Activated T-cell treated with anti-CD3 and anti-CD28 coated beads, Interleukin-2, amount 50 U/mL, for 72 hours (primary cell): ENCODE measurements around the gene SARDH. TPM values are rescaled to one million over a fixed set of nuclear protein-coding genes. Genes with fewer than 3 reads are reported as not detected.

Experiments
- ATAC-seq, 2 donors: fragments of 150-1000 bp; cut with Tn5 transposase; replicated peaks in 1 of 2; 2 replicates each; pipeline ENCODE4 v1.10.0; 2021; ENCODE audit warnings: moderate library complexity in 2 of 2, mild to moderate bottlenecking in 1 of 2
- DNase-seq, 2 donors: peaks; one replicate each; pipeline ENCODE4 v3.0.0; 2021 to 2022; ENCODE audit warnings: mixed read lengths in 1 of 2
- H3K27ac Mint-ChIP-seq: one replicate; pipeline ENCODE4 v1.8.0; 2022; ENCODE audit warnings: mild to moderate bottlenecking, moderate library complexity, mixed read lengths
- H3K27me3 Mint-ChIP-seq: one replicate; pipeline ENCODE4 v1.8.0; 2022; ENCODE audit warnings: low read depth, mixed read lengths
- H3K36me3 Mint-ChIP-seq, 2 donors: one replicate each; pipeline ENCODE4 v1.8.0; 2022; ENCODE audit warnings: mixed read lengths in 2 of 2, mild to moderate bottlenecking in 1 of 2; ENCODE audit not compliant: insufficient read depth in 2 of 2
- H3K4me1 Mint-ChIP-seq: one replicate; pipeline ENCODE4 v1.8.0; 2022; ENCODE audit warnings: low read depth, mixed read lengths
- H3K4me3 Mint-ChIP-seq, 2 donors: one replicate each; pipeline ENCODE4 v1.8.0; 2022; ENCODE audit warnings: mild to moderate bottlenecking in 2 of 2, mixed read lengths in 2 of 2, moderate library complexity in 2 of 2
- H3K9me3 Mint-ChIP-seq, 2 donors: one replicate each; pipeline ENCODE4 v1.8.0; 2022; ENCODE audit warnings: mixed read lengths in 2 of 2
- total RNA-seq, 2 donors: library from RNA; stranded (reverse); gene quantifications; one replicate each; pipeline ENCODE4 v1.2.3, GENCODE V29; 2022

Gene SARDH
- total RNA-seq, 2 donors from 2014 or later, result 1.6 to 4.7 TPM

DNA sequence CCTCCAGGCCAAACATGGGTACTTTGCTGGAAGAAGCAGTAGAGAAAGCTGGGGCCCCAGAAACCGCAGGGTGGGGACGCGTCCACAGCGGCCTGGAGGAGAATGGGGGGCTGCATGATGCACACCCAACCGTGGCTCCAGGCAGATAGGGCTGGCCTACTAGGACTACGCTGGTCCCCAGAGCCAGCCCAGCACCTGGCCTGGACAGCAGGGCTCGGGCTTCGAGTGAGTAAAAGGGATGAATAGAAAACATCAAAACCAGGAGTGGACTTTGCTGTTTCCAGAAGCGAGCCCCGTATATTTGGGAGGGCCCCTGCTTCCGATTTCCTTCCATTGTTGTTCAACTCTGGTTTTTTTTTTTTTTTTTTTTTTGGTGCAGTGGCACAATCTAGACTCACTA is 71.3 kb downstream of the SARDH start:
- H3K4me1 Mint-ChIP-seq, result no peaks in the 10 kb centered on the region
- H3K4me3 Mint-ChIP-seq, result no peak overlapping the region
- ATAC-seq, result no peak
- H3K36me3 Mint-ChIP-seq, result no peaks in the 10 kb centered on the region
- no peaks in the 10 kb centered on the region for H3K27me3 Mint-ChIP-seq
- DNase-seq, result no peak
- no peak overlapping the region for H3K27ac Mint-ChIP-seq
- H3K9me3 Mint-ChIP-seq, result no peaks in the 10 kb centered on the region

DNA sequence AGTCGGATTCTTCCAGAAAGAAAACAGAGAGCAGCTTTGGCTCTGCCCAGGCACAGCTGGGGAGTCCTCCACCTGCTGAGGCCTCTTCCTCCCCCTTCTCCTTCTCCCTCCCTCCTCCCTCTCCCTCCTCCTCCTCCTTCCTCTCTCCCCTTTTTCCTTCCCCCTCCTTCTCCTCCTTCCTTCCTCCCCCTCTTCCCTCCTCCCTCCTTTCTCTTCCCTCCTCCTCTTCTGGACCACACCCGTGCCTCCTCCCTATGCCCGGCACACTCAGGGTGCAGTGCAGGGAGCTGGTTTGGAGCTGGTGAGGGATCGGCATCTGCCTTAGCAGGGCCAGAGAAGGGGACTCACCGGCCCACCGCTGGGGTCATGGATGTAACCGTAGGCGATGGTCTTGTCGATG is 71.8 kb downstream of the SARDH start:
- H3K27me3 Mint-ChIP-seq, result no peaks in the 10 kb centered on the region
- H3K36me3 Mint-ChIP-seq, result no peaks in the 10 kb centered on the region
- no peak overlapping the region for H3K4me3 Mint-ChIP-seq
- H3K9me3 Mint-ChIP-seq, result no peaks in the 10 kb centered on the region
- H3K4me1 Mint-ChIP-seq, result no peaks in the 10 kb centered on the region
- H3K27ac Mint-ChIP-seq, result no peak overlapping the region
- DNase-seq (no peak), ATAC-seq (no peak)

DNA sequence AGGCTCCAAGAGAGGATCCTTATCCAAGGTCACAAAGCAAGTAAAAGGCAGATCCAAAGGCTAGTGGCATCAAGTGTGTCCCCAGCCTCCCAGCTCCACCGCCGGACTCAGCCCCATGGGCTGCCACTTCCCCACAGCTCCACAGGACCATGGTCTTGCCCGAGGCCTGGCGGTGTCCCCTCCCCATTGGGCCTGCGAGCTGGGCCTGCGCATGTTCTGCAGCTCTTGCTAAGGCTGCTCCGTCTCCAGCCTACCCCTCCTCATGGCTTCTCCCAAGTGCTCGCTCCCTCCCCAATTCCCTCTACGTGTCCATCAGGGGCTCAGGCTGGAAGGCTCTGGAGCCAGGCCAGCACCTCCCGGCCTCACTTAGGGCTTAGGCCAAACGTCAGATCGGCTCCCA is 72.6 kb downstream of the SARDH start:
- ATAC-seq, result no peak
- Mint-ChIP-seq H3K9me3 (no peaks in the 10 kb centered on the region), H3K27me3 (no peaks in the 10 kb centered on the region), H3K4me1 (no peaks in the 10 kb centered on the region), H3K27ac (no peak overlapping the region), H3K36me3 (no peaks in the 10 kb centered on the region), H3K4me3 (no peak overlapping the region)
- DNase-seq, result no peak

DNA sequence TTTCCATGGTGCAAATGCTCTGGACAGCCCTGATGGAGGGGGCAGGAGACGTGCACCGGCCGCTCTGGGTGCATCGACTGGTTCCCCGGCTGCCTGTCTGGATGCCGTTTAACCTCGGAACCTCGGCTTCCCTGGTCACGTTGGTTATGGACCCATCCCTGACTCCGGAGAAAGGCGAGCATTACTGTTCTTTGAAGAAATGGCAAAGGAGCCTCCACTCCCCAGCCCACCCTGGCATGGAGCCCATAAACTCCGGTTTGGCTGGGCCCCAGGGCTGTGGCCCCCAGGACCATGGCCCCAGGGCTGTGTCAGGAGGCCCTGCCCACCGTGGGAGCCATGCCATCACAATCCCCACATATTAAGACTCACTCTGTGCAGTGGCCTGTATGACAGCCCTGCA is 73.1 kb downstream of the SARDH start:
- H3K9me3 Mint-ChIP-seq, result no peaks in the 10 kb centered on the region
- H3K4me1 Mint-ChIP-seq, result peaks cover 1% of the 10 kb centered on the region
- no peak overlapping the region for H3K4me3 Mint-ChIP-seq
- no peaks in the 10 kb centered on the region for H3K36me3 Mint-ChIP-seq
- no peak overlapping the region for H3K27ac Mint-ChIP-seq
- peaks cover 2% of the 10 kb centered on the region for H3K27me3 Mint-ChIP-seq
- no peak for DNase-seq
- no peak for ATAC-seq

DNA sequence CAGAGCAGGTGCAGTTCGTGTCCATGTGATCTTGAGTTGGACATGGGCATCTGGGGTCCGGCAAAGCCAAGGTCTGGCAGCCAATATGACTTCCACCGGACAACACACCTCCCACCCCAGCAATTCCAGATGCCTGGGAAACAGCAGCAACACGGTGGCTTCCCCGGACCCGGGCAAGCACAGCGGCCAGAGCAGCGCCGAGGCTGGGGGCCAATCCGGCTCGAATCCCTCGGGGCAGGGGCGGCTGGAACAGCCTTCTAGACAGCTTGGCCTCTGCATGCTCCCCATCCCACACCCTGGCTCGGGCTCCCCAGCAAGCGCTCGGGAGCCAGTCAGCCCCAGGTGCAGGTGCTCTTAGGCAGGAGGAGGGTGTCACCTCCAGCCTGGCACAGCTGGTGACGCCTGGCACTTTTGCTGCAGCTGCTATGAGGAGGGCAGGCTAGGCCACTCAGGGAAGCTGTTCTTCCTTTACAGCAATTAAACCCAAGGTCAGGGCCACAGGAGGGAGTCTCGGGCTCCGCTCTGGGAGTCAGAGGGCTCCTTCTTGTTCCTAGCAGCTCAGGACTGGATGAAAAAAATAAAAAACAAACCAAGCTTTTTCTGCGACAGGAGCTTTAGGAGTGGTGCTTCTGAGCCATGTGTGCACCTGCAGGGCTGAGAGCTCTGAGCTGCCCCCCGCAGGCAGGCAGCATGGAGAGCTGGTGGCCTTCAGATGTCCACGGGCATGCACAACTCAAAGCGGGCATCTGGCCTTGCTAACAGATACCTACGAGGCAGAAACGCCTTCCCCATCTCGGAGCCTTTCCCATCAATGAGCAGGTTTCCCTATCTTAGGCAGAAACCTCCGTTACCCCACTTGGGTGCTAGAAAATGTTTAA is 73.7 kb downstream of the SARDH start:
- Mint-ChIP-seq H3K27me3 (peaks cover 7% of the 10 kb centered on the region), H3K4me3 (no peak overlapping the region), H3K4me1 (peaks cover 7% of the 10 kb centered on the region), H3K27ac (no peak overlapping the region), H3K9me3 (no peaks in the 10 kb centered on the region), H3K36me3 (no peaks in the 10 kb centered on the region)
- no peak for ATAC-seq
- DNase-seq, result no peak

DNA sequence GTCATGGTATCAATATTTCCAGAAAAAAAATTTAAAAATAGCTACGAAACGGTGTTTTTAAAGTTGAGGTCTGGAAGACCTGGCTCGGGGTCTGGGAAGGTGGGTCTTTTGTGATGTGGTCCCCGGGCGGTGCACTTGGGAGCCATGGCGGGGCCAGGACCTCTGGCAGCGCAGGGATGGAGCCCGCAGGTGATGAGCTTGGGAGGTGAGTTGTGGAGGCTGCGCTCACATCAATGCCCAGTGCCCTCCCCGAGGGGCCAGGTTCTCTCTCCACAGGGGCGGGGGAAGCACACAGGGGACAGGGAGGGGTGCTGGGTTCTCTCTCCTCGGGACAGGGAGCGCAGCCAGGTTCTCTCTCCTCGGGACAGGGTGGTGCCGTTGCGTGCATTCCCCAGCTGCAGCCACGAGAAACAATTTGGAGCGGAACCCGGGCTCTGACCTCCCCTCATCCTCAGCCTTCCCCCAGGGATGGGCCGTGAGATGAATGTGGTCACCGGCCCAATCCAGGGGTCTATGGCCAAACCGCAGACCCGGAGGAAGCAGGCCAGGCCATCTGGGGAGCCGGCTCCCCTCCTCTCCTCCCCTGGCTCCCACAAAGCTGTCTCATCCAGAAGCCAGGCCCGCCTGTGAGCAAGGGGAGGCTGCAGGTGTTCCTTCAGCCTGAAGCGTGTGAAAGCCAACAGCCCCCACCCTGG is 76.2 kb downstream of the SARDH start:
- Mint-ChIP-seq H3K4me3 (no peak overlapping the region), H3K27ac (no peak overlapping the region), H3K27me3 (peaks cover 27% of the 10 kb centered on the region), H3K36me3 (no peaks in the 10 kb centered on the region), H3K9me3 (no peaks in the 10 kb centered on the region), H3K4me1 (peaks cover 30% of the 10 kb centered on the region)
- ATAC-seq (no peak), DNase-seq (no peak)

DNA sequence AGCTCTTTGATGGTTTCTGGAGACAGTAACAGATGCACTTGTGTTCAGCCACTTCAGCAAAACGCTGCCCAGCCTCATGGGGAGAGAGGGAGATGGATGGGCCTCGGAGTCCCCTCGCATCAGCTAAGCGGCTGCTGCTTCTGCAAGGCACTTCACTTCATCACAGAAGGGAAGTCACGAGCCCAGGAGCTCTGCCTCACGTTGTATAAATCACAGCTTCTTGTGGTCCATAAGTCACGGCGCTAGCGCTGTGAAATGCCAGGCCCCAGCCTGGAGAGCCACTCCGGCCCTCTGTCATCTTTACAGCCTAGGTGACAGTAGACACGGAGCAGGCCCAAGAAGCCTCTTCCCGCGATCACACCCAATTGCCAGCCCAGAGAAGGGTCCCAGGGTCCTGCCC is 78.6 kb downstream of the SARDH start:
- Mint-ChIP-seq H3K27me3 (peaks cover 41% of the 10 kb centered on the region), H3K27ac (no peak overlapping the region), H3K9me3 (no peaks in the 10 kb centered on the region), H3K4me1 (peaks cover 38% of the 10 kb centered on the region), H3K4me3 (no peak overlapping the region), H3K36me3 (no peaks in the 10 kb centered on the region)
- ATAC-seq (no peak), DNase-seq (no peak)

DNA sequence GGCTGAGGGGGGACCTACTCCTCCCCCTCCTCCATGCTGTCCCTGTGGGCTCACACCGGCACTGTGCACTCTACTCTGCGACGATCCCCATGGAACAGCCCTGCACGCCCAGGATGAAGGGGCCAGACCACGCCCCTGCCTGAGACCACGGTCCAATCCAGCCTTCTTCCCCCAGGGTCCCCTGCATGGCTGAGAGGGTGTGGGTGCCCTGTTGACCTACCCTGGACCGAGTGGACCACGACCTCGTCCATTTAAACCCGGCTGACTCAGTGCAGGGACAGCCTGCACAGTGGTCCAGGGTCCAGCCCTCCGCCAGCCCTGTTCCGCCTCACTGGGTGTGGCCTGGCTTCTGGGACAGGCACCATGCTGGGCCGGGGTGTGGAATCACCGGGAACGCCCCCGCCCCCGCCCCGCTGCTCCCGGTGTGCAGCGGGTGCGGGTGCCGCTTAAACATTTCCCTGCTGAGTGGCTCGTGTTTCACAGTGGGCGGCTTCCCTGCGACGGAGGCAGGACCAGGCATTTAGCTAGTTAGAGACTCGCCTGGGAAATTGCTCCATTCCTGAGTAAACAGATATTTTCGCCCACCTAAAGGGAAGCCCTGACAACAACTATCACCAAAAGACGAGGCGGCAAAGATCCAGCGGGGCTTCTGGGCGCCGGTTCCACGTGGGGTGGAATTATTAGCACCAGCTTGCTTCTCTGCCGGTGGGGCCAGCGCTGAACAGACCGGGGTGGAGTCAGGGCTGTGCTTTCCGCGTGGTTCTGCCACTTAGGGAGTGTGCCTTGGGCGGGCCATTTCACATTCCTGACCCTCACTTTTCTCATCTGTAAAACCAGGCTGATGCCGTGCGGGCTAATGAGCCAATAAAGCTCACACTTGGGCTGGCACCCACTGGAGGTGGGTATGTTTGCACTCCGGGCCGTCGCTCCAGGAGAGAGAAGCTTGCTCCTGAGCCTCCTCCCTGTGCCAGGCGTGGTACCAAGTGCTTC is 79.4 kb downstream of the SARDH start:
- peak in 1 of 2 donors; percentile 10 for DNase-seq

DNA sequence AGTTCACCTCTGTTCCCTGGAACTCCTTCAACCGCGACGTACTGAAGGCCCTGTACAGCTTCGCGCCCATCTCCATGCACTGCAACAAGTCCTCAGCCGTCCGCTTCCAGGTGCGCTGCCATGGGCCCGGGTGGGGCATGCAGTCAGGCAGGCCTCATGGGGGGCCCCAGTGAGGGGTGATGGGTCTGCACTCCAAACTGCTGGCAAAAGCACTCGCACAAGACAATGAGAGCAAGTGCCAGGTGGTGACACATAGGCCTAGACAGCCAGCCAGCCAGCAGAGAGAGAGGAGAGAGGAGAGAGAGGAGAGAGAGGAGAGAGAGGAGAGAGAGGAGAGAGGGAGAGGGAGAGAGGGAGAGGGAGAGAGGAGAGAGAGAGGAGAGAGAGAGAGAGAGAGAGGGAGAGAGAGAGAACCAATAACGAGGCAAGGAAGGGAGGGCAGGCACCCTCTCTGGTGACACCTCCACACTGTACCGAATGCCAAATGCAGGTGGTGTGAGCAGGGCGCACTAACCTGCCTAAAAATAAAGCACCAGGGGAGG is 81.0 kb downstream of the SARDH start:
- peaks cover 38% of the 10 kb centered on the region for H3K4me1 Mint-ChIP-seq
- ATAC-seq (no peak), DNase-seq (no peak)
- no peaks in the 10 kb centered on the region for H3K9me3 Mint-ChIP-seq
- no peak overlapping the region for H3K4me3 Mint-ChIP-seq
- H3K36me3 Mint-ChIP-seq, result no peaks in the 10 kb centered on the region
- peaks cover 41% of the 10 kb centered on the region for H3K27me3 Mint-ChIP-seq
- no peak overlapping the region for H3K27ac Mint-ChIP-seq

More for the DNA sequence above, 79.4 kb downstream of the SARDH start:
- H3K4me3 Mint-ChIP-seq, result peak overlapping the region in 1 of 2 donors; percentile 52
- H3K4me1 Mint-ChIP-seq, result peaks cover 38% of the 10 kb centered on the region
- peak; percentile 22 for ATAC-seq
- peaks cover 41% of the 10 kb centered on the region for H3K27me3 Mint-ChIP-seq
- no peaks in the 10 kb centered on the region for H3K9me3 Mint-ChIP-seq
- no peaks in the 10 kb centered on the region for H3K36me3 Mint-ChIP-seq
- H3K27ac Mint-ChIP-seq, result no peak overlapping the region

DNA sequence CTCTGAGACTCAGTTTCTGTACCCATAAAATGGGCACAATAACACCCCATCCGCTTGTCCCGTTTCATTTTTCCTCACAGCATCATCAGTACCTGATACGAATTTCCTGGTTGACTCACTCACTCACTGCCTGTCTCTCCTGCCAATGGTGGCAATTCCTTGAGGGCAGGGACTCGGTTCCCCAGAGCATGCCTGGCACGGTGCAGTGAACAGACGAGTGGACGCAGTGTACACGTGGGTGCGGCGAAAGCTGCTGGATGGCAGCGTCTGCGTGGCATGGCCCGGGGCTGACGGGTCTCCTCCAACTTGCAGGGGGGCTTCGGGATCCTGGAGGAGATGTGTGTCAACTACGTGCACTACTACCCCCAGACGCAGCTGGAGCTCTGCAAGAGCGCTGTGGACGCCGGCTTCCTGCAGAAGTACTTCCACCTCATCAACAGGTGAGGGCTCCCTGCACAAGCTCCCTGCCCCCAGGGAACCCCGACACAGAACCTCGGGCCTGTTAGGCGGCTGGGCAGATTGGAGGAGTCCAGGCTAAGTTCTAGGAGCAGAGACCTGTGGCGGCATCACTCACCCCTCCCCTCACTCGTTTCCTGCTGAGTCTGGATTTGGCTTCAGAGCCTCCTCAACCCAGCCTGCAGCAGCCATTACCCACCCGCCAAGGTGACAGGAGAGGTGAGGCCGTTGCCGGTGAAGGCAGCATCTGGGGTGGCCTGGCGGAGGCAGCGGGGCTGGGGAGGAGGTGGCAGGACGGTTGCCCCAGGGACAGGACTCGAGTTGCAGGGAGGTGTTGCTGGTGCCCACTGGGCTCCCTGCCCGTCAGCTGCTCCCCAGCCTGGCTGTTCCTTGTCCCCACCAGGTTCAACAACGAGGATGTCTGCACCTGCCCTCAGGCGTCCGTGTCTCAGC is 81.7 kb downstream of the SARDH start:
- H3K27me3 Mint-ChIP-seq, result peaks cover 41% of the 10 kb centered on the region
- H3K27ac Mint-ChIP-seq, result no peak overlapping the region
- ATAC-seq, result peak; percentile 53 to 62
- no peaks in the 10 kb centered on the region for H3K9me3 Mint-ChIP-seq
- no peak overlapping the region for H3K4me3 Mint-ChIP-seq
- no peaks in the 10 kb centered on the region for H3K36me3 Mint-ChIP-seq
- peak; percentile 29 to 32 for DNase-seq
- H3K4me1 Mint-ChIP-seq, result peaks cover 38% of the 10 kb centered on the region

DNA sequence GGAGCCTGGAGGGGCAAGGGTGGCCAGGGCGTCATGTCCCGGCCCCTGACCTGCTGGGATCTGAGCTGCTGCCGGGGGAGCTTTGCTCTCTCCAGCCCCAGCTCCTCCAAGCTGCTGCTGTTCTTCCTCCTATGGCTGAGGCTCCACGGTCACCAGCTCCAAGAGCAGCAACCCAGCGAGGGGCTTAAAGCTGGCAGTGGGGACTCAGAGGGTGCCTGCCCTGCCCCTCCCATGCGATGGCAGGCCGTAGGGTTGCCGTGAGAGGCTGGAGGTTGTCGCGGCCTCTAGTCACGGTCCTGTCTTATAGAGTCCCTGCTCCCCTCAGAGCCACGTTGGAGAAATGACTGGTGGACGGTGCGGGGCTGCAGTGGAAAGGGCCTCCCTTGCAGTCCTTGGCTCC is 82.5 kb downstream of the SARDH start:
- Mint-ChIP-seq H3K9me3 (no peaks in the 10 kb centered on the region), H3K36me3 (no peaks in the 10 kb centered on the region), H3K4me1 (peaks cover 38% of the 10 kb centered on the region), H3K4me3 (no peak overlapping the region), H3K27me3 (peaks cover 41% of the 10 kb centered on the region), H3K27ac (no peak overlapping the region)
- ATAC-seq, result no peak
- no peak for DNase-seq
